CD4-positive, alpha-beta memory T cell (primary cell): ENCODE measurements around the gene SERPINE1. TPM values are rescaled to one million over a fixed set of nuclear protein-coding genes. Genes with fewer than 3 reads are reported as not detected.
"Not testable (repeated sequence)": the region's sequence is repeated elsewhere in the genome, so short reads cannot be mapped to it uniquely, and the experiment has no call there.

Source experiments
- CTCF ChIA-PET: fragments of 350-600 bp; sonication (Branson Sonifier 250); formaldehyde crosslinking; loops from one replicate; lab custom pipeline; 2021; ENCODE audit warnings: inconsistent platforms; ENCODE audit not compliant: partially characterized antibody; lab: Charles Lee
- POLR2A ChIA-PET: fragments of 350-600 bp; sonication (Branson Sonifier 250); formaldehyde crosslinking; loops from one replicate; lab custom pipeline; 2021; ENCODE audit not compliant: partially characterized antibody; lab: Charles Lee
- DNase-seq, 5 donors: peaks; one replicate each; pipeline versions ENCODE4 v3.0.0 to v3.0.0-alpha.2; 2020 to 2022; ENCODE audit warnings: mixed read lengths in 1 of 5
- H3K27ac ChIP-seq: one replicate; pipeline ENCODE4 v1.7.0; 2013; ENCODE audit warnings: low read depth, low read length
- H3K27me3 ChIP-seq: 2 replicates; pipeline ENCODE4 v1.7.0; 2013; ENCODE audit warnings: mild to moderate bottlenecking, low read length, moderate library complexity; ENCODE audit not compliant: insufficient read depth
- H3K36me3 ChIP-seq: 2 replicates; pipeline ENCODE4 v1.7.0; 2013; ENCODE audit warnings: mild to moderate bottlenecking, low read length, moderate library complexity; ENCODE audit not compliant: insufficient read depth
- H3K4me1 ChIP-seq: 2 replicates; pipeline ENCODE4 v1.7.0; 2013; ENCODE audit warnings: mild to moderate bottlenecking, low read length, moderate library complexity; ENCODE audit not compliant: insufficient read depth
- H3K4me3 ChIP-seq, 2 donors: one replicate each; pipeline ENCODE4 v1.7.0; 2013; ENCODE audit warnings: low read length in 2 of 2, mild to moderate bottlenecking in 1 of 2
- H3K9me3 ChIP-seq, 2 donors: one replicate each; pipeline ENCODE4 v1.7.0; 2013; ENCODE audit warnings: low read length in 2 of 2, control low read depth in 1 of 2; ENCODE audit not compliant: control insufficient read depth in 1 of 2
- H3K27ac Mint-ChIP-seq, 7 donors: one replicate each; pipeline ENCODE4 v1.8.0; 2020 to 2021; ENCODE audit warnings: mixed read lengths in 7 of 7, mild to moderate bottlenecking in 6 of 7, inconsistent platforms in 3 of 7, moderate library complexity in 3 of 7
- H3K27me3 Mint-ChIP-seq, 2 donors: one replicate each; pipeline ENCODE4 v1.8.0; 2020 to 2021; ENCODE audit warnings: mixed read lengths in 2 of 2
- H3K36me3 Mint-ChIP-seq, 2 donors: one replicate each; pipeline ENCODE4 v1.8.0; 2020 to 2021; ENCODE audit warnings: mixed read lengths in 2 of 2, inconsistent platforms in 1 of 2, mild to moderate bottlenecking in 1 of 2
- H3K4me1 Mint-ChIP-seq, 4 donors: one replicate each; pipeline ENCODE4 v1.8.0; 2020 to 2021; ENCODE audit warnings: mixed read lengths in 4 of 4, mild to moderate bottlenecking in 1 of 4
- H3K4me3 Mint-ChIP-seq, 8 donors: one replicate each; pipeline ENCODE4 v1.8.0; 2020 to 2021; ENCODE audit warnings: mixed read lengths in 8 of 8, mild to moderate bottlenecking in 7 of 8, moderate library complexity in 6 of 8, inconsistent platforms in 3 of 8
- H3K9me3 Mint-ChIP-seq, 8 donors: one replicate each; pipeline ENCODE4 v1.8.0; 2020 to 2021; ENCODE audit warnings: mixed read lengths in 8 of 8, mild to moderate bottlenecking in 5 of 8, inconsistent platforms in 3 of 8, moderate library complexity in 1 of 8
- intact Hi-C: fragments of 100-400 bp; cut with micrococcal nuclease; formaldehyde crosslinking; loops from one replicate; pipeline ENCODE4 v1.15.1; 2023
- polyA plus RNA-seq, 2 donors: library from polyadenylated mRNA; unstranded; fragments of 300-500 nt; fragmentation: Illumina TruSeq; gene quantifications; one replicate each; pipeline ENCODE4 v1.2.3, GENCODE V29; 2021
- total RNA-seq, 2 experiments: library from RNA; stranded (reverse); gene quantifications; one replicate each; pipeline ENCODE4 v1.2.3, GENCODE V29; 2021

SERPINE1 gene
- total and polyA plus RNA-seq, 4 experiments from 2014 or later = 0.11 to 0.20 TPM; not detected in 2

DNA sequence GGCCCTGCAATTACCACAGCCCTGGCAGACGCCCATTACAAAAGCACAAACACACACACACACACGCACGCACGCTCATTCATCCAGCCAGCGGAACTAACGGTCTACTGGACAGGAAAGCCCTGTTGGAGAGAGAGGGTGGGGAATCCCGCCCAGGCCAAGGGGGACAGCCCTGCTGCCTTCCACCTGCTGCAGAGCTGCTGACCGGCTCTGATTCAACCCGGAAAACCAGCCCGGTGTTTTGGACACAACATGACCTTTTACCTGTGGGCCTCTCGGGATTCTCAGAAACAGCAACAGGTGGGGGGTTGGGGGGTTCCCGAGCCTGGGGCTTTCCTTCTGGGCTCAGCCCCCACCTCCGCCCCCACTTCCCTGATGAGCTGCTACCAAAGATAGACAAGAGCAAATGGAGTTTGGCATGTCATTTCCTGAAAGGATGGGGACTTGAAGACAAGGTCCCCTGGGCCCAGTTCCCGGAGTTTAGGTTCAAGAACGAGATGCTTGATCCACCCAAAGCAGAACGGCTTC is 18.5 kb upstream of the SERPINE1 start:
- Histone ChIP-seq H3K9me3 (no peaks in the 10 kb centered on the region), H3K27me3 (no peaks in the 10 kb centered on the region), H3K4me1 (no peaks in the 10 kb centered on the region), H3K4me3 (no peak overlapping the region), H3K27ac (no peak overlapping the region), H3K36me3 (no peaks in the 10 kb centered on the region)
- ChIA-PET CTCF (no interaction called here), POLR2A (no interaction called here)
- no peak for DNase-seq
- intact Hi-C loops = no loop called here
- peak overlapping the region in 1 of 7 donors; percentile 68 for H3K27ac Mint-ChIP-seq
- H3K4me1 Mint-ChIP-seq = no peaks in the 10 kb centered on the region
- H3K4me3 Mint-ChIP-seq = no peak overlapping the region
- H3K36me3 Mint-ChIP-seq = no peaks in the 10 kb centered on the region
- peaks cover 13 to 16% of the 10 kb centered on the region in 2 donors for H3K27me3 Mint-ChIP-seq
- peaks cover 0 to 2% (median 0%) of the 10 kb centered on the region in 8 donors for H3K9me3 Mint-ChIP-seq

DNA sequence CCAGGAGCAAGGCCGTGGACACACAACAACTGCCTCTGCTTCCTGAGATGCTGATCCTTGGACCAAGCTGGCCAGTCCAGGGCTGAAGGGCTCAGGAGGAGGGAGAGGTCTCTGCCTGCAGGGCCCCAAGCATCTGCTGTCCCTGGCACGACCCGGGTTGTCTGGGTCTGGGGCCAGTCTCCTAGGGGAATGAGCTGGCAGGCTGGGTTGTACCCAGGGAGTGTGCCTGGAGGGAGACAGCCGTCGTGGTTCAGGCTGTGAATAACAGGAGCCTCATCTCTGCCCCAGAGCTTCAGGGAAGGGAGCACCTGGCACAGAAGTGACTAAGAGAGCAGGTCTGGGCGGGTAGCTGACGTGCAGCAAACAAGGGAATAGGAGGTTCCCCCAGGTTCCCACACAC is 17.9 kb upstream of the SERPINE1 start:
- H3K9me3 ChIP-seq = no peaks in the 10 kb centered on the region
- no peak for DNase-seq
- no peaks in the 10 kb centered on the region for H3K4me1 ChIP-seq
- Mint-ChIP-seq H3K4me1 (no peaks in the 10 kb centered on the region), H3K27me3 (peaks cover 11 to 13% of the 10 kb centered on the region in 2 donors), H3K9me3 (peaks cover 0 to 2% (median 0%) of the 10 kb centered on the region in 8 donors), H3K4me3 (no peak overlapping the region), H3K36me3 (no peaks in the 10 kb centered on the region), H3K27ac (no peak overlapping the region)
- no peaks in the 10 kb centered on the region for H3K27me3 ChIP-seq
- H3K4me3 ChIP-seq = no peak overlapping the region
- no peak overlapping the region for H3K27ac ChIP-seq
- ChIA-PET CTCF (interaction anchor here (1.6 kb wide), 1 partner anchor 32 kb away, joined by 4 read pairs; no protein-coding TSS in a partner anchor), POLR2A (no interaction called here)
- intact Hi-C loops = no loop called here
- no peaks in the 10 kb centered on the region for H3K36me3 ChIP-seq

DNA sequence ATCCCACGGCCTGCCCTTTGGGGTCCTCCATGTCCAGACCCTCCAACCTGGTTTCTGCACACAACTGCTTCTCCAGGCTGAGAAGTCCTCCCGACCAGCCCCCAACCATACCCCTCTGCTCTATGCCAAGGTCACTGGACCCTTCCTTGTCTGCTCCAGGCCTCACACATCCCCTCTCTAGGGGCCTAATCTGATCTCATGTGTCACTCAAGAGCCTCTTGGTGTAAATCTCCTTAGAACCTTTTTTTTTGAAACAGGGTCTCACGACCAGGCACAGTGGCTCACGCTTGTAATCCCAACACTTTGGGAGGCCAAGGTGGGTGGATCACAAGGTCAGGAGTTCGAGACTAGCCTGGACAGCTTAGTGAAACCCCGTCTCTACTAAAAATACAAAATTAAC is 17.5 kb upstream of the SERPINE1 start:
- Mint-ChIP-seq H3K4me1 (no peaks in the 10 kb centered on the region), H3K36me3 (no peaks in the 10 kb centered on the region), H3K4me3 (no peak overlapping the region), H3K9me3 (peaks cover 0 to 2% (median 0%) of the 10 kb centered on the region in 8 donors), H3K27me3 (peaks cover 11% of the 10 kb centered on the region in 2 donors), H3K27ac (no peak overlapping the region)
- H3K9me3 ChIP-seq = no peaks in the 10 kb centered on the region
- ChIA-PET POLR2A (no interaction called here), CTCF (interaction anchor here (1.0 to 1.6 kb wide), 2 partner anchors 32 to 51 kb away, joined by 3 to 4 read pairs; no protein-coding TSS in a partner anchor)
- DNase-seq = no peak
- H3K4me3 ChIP-seq = no peak overlapping the region
- intact Hi-C loops = no loop called here
- no peaks in the 10 kb centered on the region for H3K36me3 ChIP-seq
- no peaks in the 10 kb centered on the region for H3K27me3 ChIP-seq
- H3K4me1 ChIP-seq = no peaks in the 10 kb centered on the region
- H3K27ac ChIP-seq = no peak overlapping the region

DNA sequence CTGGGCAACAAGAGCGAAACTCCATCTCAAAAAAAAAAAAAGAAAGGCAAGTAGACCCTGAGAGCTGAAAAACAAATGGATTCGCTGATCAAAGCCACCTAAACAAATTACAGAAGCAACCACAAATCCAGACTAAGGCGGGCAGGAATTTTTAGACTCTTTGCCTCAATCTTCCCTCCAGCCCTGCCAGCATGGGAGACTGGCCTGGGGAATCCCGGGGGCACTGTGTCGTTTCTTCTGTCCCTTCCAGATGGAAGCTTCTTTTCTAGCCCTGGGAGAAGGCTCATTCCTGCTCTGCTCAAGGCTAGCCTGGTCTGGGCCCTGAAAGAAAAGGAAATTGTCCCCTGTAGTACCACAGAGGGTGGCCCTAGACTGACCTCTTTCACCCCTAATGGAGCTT is 15.6 kb upstream of the SERPINE1 start:
- Histone ChIP-seq H3K27me3 (no peaks in the 10 kb centered on the region), H3K4me3 (no peak overlapping the region), H3K27ac (no peak overlapping the region), H3K9me3 (no peaks in the 10 kb centered on the region), H3K4me1 (no peaks in the 10 kb centered on the region), H3K36me3 (no peaks in the 10 kb centered on the region)
- Mint-ChIP-seq H3K27ac (no peak overlapping the region), H3K4me1 (no peaks in the 10 kb centered on the region), H3K4me3 (no peak overlapping the region), H3K9me3 (peaks cover 0 to 2% (median 0%) of the 10 kb centered on the region in 8 donors), H3K36me3 (no peaks in the 10 kb centered on the region), H3K27me3 (peaks cover 7 to 9% of the 10 kb centered on the region in 2 donors)
- POLR2A ChIA-PET = no interaction called here
- CTCF ChIA-PET = no interaction called here
- DNase-seq = no peak
- intact Hi-C loops = no loop called here

DNA sequence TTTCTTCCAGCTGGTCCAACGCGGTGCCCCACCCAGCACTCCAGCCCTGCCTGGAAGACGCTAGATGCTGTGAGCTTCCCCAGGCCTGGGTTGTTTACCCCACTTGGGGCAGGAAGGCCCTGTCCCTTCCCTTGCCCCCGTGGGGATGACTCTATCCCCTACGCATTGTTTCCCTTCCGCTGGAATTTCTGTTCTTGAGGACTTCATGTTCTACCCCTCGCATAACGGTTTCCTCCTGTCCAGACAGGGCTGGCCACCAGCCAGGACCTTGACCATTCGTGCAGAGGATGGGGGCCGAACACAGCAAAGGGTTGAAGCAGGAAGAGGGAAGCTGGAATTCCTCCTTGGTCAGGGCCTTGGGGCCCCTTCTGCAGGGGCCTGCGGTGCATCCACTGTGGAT is 14.7 kb upstream of the SERPINE1 start:
- H3K4me1 Mint-ChIP-seq = no peaks in the 10 kb centered on the region
- H3K36me3 Mint-ChIP-seq = no peaks in the 10 kb centered on the region
- Histone ChIP-seq H3K4me1 (no peaks in the 10 kb centered on the region), H3K27ac (no peak overlapping the region), H3K4me3 (no peak overlapping the region), H3K36me3 (no peaks in the 10 kb centered on the region), H3K27me3 (no peaks in the 10 kb centered on the region), H3K9me3 (no peaks in the 10 kb centered on the region)
- peaks cover 0 to 2% (median 0%) of the 10 kb centered on the region in 8 donors for H3K9me3 Mint-ChIP-seq
- peaks cover 9 to 10% of the 10 kb centered on the region in 2 donors for H3K27me3 Mint-ChIP-seq
- no peak overlapping the region for H3K27ac Mint-ChIP-seq
- CTCF ChIA-PET = no interaction called here
- intact Hi-C loops = no loop called here
- DNase-seq = no peak
- POLR2A ChIA-PET = no interaction called here
- no peak overlapping the region for H3K4me3 Mint-ChIP-seq

DNA sequence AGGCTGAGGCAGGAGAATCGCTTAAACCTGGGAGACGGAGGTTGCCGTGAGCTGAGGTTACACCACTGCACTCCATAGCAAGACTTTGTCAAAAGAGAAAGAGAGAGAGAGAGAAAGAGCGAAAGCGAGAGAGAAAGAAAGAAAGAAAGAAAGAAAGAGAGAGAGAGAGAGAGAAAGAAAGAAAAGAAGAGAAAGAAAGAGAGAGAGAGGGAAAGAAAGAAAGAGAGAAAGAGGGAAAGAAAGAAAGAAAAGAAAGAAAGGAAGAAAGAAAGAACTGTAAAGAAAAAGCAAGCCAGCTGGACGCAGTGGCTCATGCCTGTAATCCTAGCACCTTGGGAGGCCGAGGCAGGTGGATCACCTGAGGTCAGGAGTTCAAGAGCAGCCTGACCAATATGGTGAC is 13.8 kb upstream of the SERPINE1 start:
- CTCF ChIA-PET, H3K36me3 ChIP-seq, H3K9me3 ChIP-seq, H3K27ac ChIP-seq, H3K27me3 Mint-ChIP-seq, DNase-seq, H3K36me3 Mint-ChIP-seq, H3K4me1 ChIP-seq, POLR2A ChIA-PET, H3K9me3 Mint-ChIP-seq, intact Hi-C loops, H3K27ac Mint-ChIP-seq, H3K4me1 Mint-ChIP-seq, H3K4me3 ChIP-seq, H3K27me3 ChIP-seq: not testable (repeated sequence)
- H3K4me3 Mint-ChIP-seq = peak overlapping the region in 1 of 8 donors; percentile 76

DNA sequence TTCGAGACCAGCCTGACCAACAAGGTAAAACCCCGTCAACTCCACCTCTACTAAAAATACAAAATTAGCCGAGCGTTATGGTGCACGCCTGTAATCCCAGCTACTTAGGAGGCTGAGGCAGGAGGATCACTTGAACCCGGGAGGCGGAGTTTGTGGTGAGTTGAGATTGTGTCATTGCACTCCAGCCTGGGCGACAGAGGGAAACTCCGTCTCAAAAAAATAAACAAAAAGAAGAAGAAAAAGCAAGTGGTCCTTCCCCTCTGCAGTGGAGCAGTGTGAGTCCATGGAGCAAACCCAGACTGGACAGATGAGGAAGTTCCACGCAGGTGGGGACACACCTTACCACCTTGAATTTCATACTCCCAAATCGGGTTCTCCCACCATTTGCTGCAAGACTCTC is 13.1 kb upstream of the SERPINE1 start:
- H3K9me3 Mint-ChIP-seq = no peaks in the 10 kb centered on the region

More for the DNA sequence above, 13.1 kb upstream of the SERPINE1 start:
- Histone ChIP-seq H3K4me3 (no peak overlapping the region), H3K9me3 (no peaks in the 10 kb centered on the region), H3K27ac (no peak overlapping the region), H3K27me3 (no peaks in the 10 kb centered on the region), H3K36me3 (no peaks in the 10 kb centered on the region), H3K4me1 (no peaks in the 10 kb centered on the region)
- no peaks in the 10 kb centered on the region for H3K4me1 Mint-ChIP-seq
- intact Hi-C loops = no loop called here
- CTCF ChIA-PET = no interaction called here
- peaks cover 5 to 12% of the 10 kb centered on the region in 2 donors for H3K27me3 Mint-ChIP-seq
- H3K27ac Mint-ChIP-seq = no peak overlapping the region
- H3K36me3 Mint-ChIP-seq = no peaks in the 10 kb centered on the region
- no peak for DNase-seq
- POLR2A ChIA-PET = no interaction called here
- no peak overlapping the region for H3K4me3 Mint-ChIP-seq
